ENCODE measurements around the gene KRTAP1-3.
"Not testable (repeated sequence)": the region's sequence is repeated elsewhere in the genome, so short reads cannot be mapped to it uniquely, and the experiment has no call there.

The KRTAP1-3 gene

DNA sequence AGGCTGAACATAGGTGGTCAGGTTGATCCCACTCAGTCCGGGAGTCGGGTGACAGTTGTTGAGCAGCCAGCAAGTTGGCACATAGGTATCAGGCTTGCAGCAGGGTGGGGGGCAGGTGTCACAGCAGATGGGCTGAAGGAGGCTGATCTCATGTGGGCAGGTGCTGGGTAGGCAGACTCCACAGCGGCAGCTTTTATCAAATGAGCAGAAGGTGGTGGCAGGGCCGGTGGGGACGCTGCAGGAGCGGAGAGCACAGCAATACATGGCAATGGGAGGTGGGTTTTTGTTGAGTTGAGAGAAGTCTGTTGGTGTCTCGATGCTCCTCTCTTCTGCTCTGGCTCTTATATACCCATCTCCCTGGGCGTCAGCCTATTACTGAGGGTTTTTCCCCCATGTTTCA, 25.9 kb downstream of the KRTAP1-3 start, which contains the start of gene KRTAP3-1:
TSS of gene KRTAP3-1 (minus strand) at position 318 of the 400 bp plus-strand sequence. CDS start at position 264, 54 bp downstream.
- DNase-seq: no peak

DNA sequence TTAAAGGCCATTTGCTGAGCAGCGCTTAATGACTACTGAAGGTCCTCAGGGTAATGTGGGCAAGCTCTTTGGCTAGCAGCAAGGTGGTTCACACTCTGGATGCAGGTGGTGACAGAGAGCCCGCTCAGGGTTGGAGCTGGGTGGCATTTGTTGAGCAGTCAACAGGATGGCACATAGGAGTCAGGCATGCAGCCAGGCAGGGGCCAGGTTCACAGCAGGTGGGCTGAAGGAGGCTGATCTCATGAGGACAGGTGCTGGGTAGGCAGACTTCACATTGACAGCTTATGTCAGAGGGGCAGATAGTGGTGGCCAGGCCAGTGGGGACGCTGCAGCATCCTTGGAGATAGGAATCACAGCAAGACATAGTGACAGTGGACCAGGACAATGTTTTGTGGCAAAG, 30.3 kb downstream of the KRTAP1-3 start:
- DNase-seq: no peak

DNA sequence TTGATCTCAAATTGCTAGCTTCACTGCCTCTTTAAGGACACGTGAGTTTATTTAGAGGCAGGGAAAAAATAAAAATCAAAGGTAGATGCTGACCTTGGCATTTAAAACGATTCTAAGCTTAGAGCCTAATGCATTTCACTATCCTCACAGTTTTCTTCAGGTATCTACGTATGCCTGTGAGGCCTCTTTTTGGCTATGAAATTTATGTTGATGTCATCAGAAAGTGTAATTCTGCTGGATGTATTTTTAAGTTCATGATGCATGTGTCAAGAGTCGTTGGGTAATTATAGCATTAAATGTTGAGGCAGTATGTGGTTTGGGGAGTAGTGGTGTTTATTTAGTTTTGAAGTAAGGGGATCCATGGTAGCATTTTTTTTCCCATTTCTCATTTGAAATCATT, 30.7 kb downstream of the KRTAP1-3 start:
- no peak for DNase-seq

DNA sequence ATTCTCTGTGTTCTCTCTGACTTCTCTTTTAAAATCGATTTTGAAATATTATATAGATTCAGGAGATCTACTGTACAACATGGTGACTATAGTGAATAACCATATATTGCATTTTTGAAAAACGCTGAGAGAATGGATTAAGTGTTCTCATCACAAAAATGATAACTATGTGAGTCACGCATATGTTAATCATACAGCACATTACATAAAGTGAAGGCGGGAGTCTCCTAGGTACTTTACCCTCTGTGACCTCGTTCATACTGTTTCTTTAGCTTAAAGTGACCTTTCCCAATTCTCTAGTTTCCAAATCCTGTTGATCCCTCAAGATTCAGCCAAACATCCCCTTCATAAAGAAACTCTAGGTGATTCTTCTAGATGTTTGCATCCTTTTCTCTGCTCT, 31.9 kb downstream of the KRTAP1-3 start:
- no peak for DNase-seq

DNA sequence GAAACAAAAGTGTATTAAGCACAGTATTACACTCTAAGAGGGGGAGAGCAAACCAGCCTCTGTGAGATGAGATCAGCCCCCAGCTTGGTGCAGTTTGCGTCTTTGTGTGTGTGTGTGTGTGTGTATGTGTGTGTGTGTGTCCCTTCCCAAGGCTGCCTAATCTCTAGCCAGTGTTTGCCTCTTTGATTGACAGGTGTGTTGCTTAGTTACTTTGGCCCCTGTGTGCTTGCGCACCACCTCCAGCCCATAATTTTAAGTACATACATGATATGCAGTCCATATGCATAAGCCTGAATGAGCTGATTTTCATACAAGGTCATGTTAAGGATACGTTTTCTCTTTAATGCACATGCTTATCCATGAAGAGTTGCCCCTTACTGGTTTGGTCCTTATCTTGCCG, 32.9 kb downstream of the KRTAP1-3 start:
- DNase-seq: no peak

DNA sequence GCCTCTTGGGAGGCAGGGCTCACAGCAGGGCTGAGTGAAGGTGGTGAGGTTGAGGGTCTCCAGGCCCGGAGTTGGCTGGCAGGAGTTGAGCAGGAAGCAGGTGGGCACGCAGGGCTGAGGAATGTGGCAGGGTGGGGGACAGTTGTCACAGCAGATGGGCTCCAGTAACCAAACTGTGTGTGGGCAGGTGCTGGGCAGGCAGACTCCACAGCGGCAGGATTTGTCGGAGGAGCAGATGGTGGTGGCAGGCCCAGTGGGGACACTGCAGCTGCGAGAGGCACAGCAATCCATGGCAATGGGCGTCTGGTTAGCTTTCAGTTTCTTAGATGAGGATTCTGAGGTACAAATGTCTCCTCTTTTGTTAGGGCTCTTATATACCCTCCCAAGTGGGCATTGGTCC, 35.1 kb downstream of the KRTAP1-3 start, which contains the start of gene KRTAP3-2:
TSS of gene KRTAP3-2 (minus strand) at position 344 of the 400 bp plus-strand sequence. CDS start at position 291, 53 bp downstream.
- DNase-seq: not testable (repeated sequence)

DNA sequence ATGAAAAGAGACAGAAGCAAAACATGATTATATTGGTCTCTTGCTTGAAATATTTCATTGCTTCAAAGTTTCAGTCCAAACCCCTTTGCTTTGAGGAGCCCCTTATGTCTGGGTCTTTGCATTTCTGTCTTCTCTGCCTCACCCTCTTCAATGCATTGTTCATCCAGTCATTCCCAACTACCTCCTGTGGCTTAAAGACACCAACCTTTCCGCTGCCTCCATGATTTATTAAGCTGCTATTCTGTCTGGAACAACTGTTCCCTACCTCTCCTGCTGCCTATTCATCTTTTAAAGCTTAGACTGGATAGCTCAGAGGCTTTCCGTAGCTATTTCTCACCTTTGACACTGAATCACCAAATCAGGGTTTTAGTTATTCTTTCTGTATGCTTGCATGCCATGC, 37.3 kb downstream of the KRTAP1-3 start:
- no peak for DNase-seq

DNA sequence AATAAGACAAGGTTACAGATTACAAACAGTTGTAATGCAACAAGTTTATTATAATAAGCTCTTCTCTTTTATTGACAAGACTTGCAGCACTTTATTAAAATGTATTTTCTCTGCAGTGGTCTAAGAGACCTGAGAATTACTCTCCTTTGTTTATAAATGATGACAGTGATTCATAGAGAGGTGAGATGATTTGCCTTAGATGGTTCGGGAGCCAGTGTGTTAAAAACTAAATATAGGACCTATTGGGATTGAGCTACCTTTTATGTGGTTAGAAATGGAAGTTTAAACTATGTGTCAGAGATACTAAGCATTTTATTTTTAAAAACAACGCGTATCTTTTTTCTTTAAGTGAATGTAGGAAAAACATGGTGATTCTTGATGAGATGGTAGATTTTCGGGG, 37.8 kb downstream of the KRTAP1-3 start:
- no peak for DNase-seq

DNA sequence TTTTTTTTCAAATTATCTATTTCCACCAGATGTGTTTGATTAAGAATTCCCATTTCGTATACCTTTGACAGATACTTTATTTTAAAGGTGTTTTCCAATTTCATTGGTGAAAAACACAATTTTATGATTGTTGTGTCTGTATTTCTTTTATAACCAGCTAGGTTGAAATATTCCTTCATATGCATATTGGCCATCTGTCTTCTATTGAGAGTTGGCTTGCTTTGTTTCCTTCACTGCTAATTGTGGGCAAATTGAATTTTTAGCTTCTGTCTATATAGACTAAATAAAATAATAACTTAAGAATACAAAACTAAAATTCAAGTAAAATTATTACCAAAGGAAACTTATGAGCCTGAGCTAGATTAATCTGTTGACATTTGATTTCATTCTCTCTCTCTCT, 39.6 kb downstream of the KRTAP1-3 start:
- DNase-seq: no peak

DNA sequence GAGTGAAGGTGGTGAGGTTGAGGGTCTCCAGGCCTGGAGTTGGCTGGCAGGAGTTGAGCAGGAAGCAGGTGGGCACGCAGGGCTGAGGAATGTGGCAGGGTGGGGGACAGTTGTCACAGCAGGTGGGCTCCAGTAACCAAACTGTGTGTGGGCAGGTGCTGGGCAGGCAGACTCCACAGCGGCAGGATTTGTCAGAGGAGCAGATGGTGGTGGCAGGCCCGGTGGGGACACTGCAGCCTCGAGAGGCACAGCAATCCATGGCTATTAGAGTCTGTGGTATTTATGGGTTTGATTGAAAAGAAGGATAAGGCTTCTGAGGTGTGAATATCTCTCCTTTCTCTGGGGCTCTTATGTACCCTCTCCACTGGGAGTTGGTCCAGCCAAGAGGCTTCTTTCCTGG, 40.8 kb downstream of the KRTAP1-3 start, which contains the start of gene KRTAP3-3:
TSS of gene KRTAP3-3 (minus strand) at position 326 of the 400 bp plus-strand sequence. CDS start at position 259, 67 bp downstream.
- DNase-seq: no peak

DNA sequence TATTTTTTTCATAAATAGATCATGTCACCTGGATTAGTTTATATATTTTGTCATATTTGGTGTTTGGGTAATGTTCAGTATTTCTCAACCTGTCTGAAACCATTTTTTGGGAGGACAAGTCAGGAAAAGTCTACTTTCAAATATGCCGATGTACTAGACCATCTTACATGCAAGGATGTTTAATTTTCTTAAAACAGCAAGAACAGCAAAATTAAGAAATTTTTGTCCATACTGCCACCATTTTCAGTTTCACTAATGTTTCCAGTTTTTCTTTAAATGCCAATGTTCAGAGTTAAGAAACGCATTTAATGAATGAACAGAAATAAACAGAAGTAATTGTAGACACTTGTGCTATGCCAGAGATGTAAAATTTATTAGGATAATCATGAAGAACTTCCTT, 41.6 kb downstream of the KRTAP1-3 start:
- DNase-seq: no peak

DNA sequence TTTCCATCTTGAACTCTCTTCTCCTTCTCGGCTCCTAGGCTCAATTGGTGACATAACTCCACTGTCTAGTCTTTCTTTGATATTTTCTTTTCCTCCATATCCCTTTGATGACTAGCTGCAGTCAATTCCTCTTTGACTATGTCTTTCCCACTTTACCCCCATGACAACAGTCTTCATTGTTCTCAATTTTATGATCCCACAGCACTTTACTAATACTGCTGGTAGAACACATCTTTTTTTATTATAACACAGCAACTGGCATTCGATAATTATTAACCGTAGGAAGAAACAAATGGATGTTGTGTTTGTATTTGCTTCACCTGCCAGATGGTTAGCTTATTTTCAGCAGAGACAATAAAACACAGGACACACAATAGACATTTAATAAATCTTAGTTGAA, 42.0 kb downstream of the KRTAP1-3 start:
- DNase-seq: no peak

DNA sequence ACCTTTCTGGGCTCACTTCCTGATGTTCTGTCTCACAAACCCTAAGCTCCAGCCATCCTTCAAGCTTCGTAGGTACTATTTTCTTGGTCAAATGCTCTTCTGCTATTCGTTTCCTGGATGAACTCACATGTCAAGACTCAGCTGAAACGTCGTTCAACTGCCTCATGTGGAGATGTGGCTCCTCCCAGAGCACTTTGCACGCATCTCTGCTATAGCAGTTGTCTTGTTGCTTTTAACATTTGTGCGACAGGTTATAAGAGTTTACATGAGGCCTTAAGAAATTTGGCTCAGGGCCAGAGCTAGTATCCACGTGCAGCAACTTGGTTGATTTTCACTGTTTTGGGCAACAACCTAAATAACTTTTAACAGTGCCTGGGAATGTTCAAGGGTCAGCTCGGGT, 47.8 kb downstream of the KRTAP1-3 start:
- DNase-seq: no peak

DNA sequence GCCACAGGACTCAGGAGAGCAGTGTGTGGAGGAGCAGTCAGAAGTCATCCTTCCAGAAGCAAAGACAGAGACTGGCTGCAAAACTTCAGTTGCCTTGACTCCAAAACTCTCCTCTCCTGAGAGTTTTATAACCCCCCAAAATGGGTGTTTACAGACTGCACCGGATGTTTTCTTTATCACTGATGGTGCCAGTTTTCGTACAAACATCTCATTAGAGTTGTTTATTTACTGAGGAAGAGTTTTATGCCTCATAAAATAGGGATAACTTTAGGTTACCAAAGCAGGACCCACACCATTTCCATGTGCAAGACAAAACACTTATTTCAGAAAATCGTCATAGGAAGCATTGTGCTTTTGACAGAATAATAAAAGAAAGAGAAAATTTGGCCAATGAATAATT, 50.4 kb downstream of the KRTAP1-3 start, which contains the start of gene KRT40:
TSS of gene KRT40 (minus strand) at position 101 of the 400 bp plus-strand sequence. CDS start at position 48, 53 bp downstream.
- no peak for DNase-seq
